BJ (cell line): ENCODE results near the gene OPCML. TPM values are rescaled to one million over a fixed set of nuclear protein-coding genes. Genes with fewer than 3 reads are reported as not detected.

ENCODE experiments used
- CTCF ChIA-PET: fragments of 350-600 bp; formaldehyde crosslinking; extraction: SDS; loops from one replicate; lab custom pipeline; 2021; ENCODE audit warnings: antibody characterized with exemption, inconsistent platforms; lab: Yijun Ruan, JAX
- POLR2A ChIA-PET: fragments of 300-600 bp; sonication (Branson Sonifier 250); formaldehyde crosslinking; extraction: SDS; loops from one replicate; lab custom pipeline; 2021; ENCODE audit warnings: antibody characterized with exemption; lab: Charles Lee
- DNase-seq: peaks from one replicate; pipeline ENCODE4 v3.0.0-alpha.2; 2011; ENCODE audit warnings: low read depth
- H3K27me3 ChIP-seq: 2 replicates; pipeline ENCODE4 v1.6.0; 2011; ENCODE audit warnings: low read length; ENCODE audit not compliant: control insufficient read depth, insufficient read depth
- H3K36me3 ChIP-seq: 2 replicates; pipeline ENCODE4 v1.5.1; 2011; ENCODE audit warnings: low read length; ENCODE audit not compliant: control insufficient read depth, insufficient read depth
- H3K4me3 ChIP-seq: 2 replicates; pipeline ENCODE4 v1.5.1; 2011; ENCODE audit warnings: low read depth, mild to moderate bottlenecking, control low read depth, low read length
- CTCF ChIP-seq: IDR thresholded peaks from 2 replicates; pipeline ENCODE4 v1.5.1; 2011; ENCODE audit warnings: low read depth, mild to moderate bottlenecking, control low read depth, inconsistent platforms, low read length, moderate library complexity; ENCODE audit not compliant: insufficient read depth
- polyA minus RNA-seq: library from RNA; depleted of rRNA, polyadenylated mRNA; stranded (reverse); fragments of >200 nt; gene quantifications from 2 replicates; pipeline ENCODE4 v1.2.3, GENCODE V29; 2011; rRNA and poly(A)+ RNA removed
- polyA plus RNA-seq: library from polyadenylated mRNA; depleted of rRNA; stranded (reverse); fragments of >200 nt; gene quantifications from 2 replicates; pipeline ENCODE4 v1.2.3, GENCODE V29; 2011; rRNA removed

OPCML gene
- polyA plus RNA-seq (1.3 and 2.0 TPM in 2 replicates), polyA minus RNA-seq (5.9 and 7.8 TPM in 2 replicates)

- DNase-seq, result no peak
- POLR2A ChIA-PET, result no interaction called here
- H3K36me3 ChIP-seq, result no peaks in the 10 kb centered on the region
- no peak for TF ChIP-seq CTCF
- H3K4me3 ChIP-seq, result no peak within 1 kb of the TSS
- CTCF ChIA-PET, result no interaction called here
- H3K27me3 ChIP-seq, result no peaks in the 10 kb centered on the region
Measured at GRCh38 chr11:133531971-133532651, at the start of gene OPCML. Gene OPCML (minus strand): TSS chr11:133532501.

GRCh38 chr11:133581091-133581490, 48.8 kb upstream of the OPCML start:
- ChIA-PET POLR2A (no interaction called here), CTCF (no interaction called here)
- TF ChIP-seq CTCF, result no peak
- H3K36me3 ChIP-seq, result no peaks in the 10 kb centered on the region
- no peak for DNase-seq
- H3K4me3 ChIP-seq, result no peak overlapping the region
- no peaks in the 10 kb centered on the region for H3K27me3 ChIP-seq

GRCh38 chr11:133579165-133580031, 47.1 kb upstream of the OPCML start:
- Histone ChIP-seq H3K4me3 (no peak overlapping the region), H3K36me3 (no peaks in the 10 kb centered on the region), H3K27me3 (no peaks in the 10 kb centered on the region)
- POLR2A ChIA-PET, result no interaction called here
- no peak for DNase-seq
- CTCF ChIA-PET, result no interaction called here
- no peak for TF ChIP-seq CTCF

- TF ChIP-seq CTCF, result no peak
Measured at GRCh38 chr11:133577403-133577802, 45.1 kb upstream of the OPCML start.

GRCh38 chr11:133576351-133576750, 44.0 kb upstream of the OPCML start:
- H3K36me3 ChIP-seq, result no peaks in the 10 kb centered on the region
- POLR2A ChIA-PET, result no interaction called here
- CTCF ChIA-PET, result no interaction called here
- H3K4me3 ChIP-seq, result no peak overlapping the region
- DNase-seq, result no peak
- H3K27me3 ChIP-seq, result no peaks in the 10 kb centered on the region
- TF ChIP-seq CTCF, result no peak

More at GRCh38 chr11:133577403-133577802, 45.1 kb upstream of the OPCML start:
- no peaks in the 10 kb centered on the region for H3K36me3 ChIP-seq
- CTCF ChIA-PET, result no interaction called here
- POLR2A ChIA-PET, result no interaction called here
- no peak for DNase-seq
- no peak overlapping the region for H3K4me3 ChIP-seq
- no peaks in the 10 kb centered on the region for H3K27me3 ChIP-seq
